Adrenal gland (tissue), 12 donors: ENCODE data around the gene KDR. TPM values are rescaled to one million over a fixed set of nuclear protein-coding genes. Genes with fewer than 3 reads are reported as not detected.

Experiments
- DNase-seq, 7 donors: peaks; one replicate each; pipeline ENCODE4 v3.0.0-alpha.2; 2019 to 2020
- H3K27ac ChIP-seq, 5 donors: fragments of 200-600 bp; sonication (generic) in 4 of 5; 1 replicate in 3 of 5; 2 replicates in 2 of 5; pipeline versions ENCODE4 v1.5.1 to v1.8.0; 2016 to 2020; ENCODE audit warnings: mild to moderate bottlenecking in 1 of 5
- H3K27me3 ChIP-seq: fragments of 200-600 bp; 2 replicates; pipeline ENCODE4 v1.8.0; 2021
- H3K36me3 ChIP-seq, 2 donors: fragments of 200-600 bp; replicated peaks in 1 of 2; 1 replicate in 1 of 2; 2 replicates in 1 of 2; pipeline versions ENCODE4 v1.5.1 to v1.8.0; 2018 to 2022
- H3K4me1 ChIP-seq, 2 donors: fragments of 200-600 bp; replicated peaks in 1 of 2; 1 replicate in 1 of 2; 2 replicates in 1 of 2; pipeline versions ENCODE4 v1.5.1 to v1.8.0; 2018 to 2021
- H3K4me3 ChIP-seq, 4 donors: fragments of 200-600 bp; sonication (generic) in 3 of 4; one replicate each; pipeline ENCODE4 v1.5.1; 2016 to 2018
- H3K9me3 ChIP-seq, 3 donors: fragments of 200-600 bp; sonication (generic) in 1 of 3; replicated peaks in 1 of 3; 1 replicate in 2 of 3; 2 replicates in 1 of 3; pipeline versions ENCODE4 v1.5.1 to v1.8.0; 2016 to 2021
- CTCF ChIP-seq, 6 experiments: fragments of 450-650 bp in 4 of 6; fragments of 200-600 bp in 2 of 6; sonication (generic) in 1 of 6; IDR thresholded peaks; 1 replicate in 5 of 6; 2 replicates in 1 of 6; pipeline versions ENCODE4 v1.5.1 to v1.8.0; 2016 to 2021; ENCODE audit warnings: antibody characterized with exemption in 6 of 6, mild to moderate bottlenecking in 2 of 6, moderate library complexity in 1 of 6
- POLR2A ChIP-seq, 2 donors: fragments of 450-650 bp; IDR thresholded peaks; one replicate each; pipeline ENCODE4 v1.6.1; 2017; ENCODE audit warnings: antibody characterized with exemption in 2 of 2, mild to moderate bottlenecking in 2 of 2, moderate library complexity in 1 of 2
- WGBS, 4 donors: extraction: QIAGEN DNeasy Blood & Tissue Kit in 2 of 4; methylation state at CpG; one replicate each; pipeline versions ENCODE4 v1.1.5 to v1.1.7; 2013 to 2017; 5-methylcytosine and 5-hydroxymethylcytosine counted together
- intact Hi-C, 2 donors: fragments of 100-400 bp; cut with DNase I; formaldehyde crosslinking; loops; one replicate each; pipeline versions ENCODE4 v1.14.1 to v1.15.0; 2022 to 2023
- polyA plus RNA-seq, 3 donors: library from polyadenylated mRNA; stranded (reverse); fragments of 200-250 nt in 2 of 3; fragments of 350-450 nt in 1 of 3; fragmentation: Illumina TruSeq in 1 of 3; extraction: RNeasy Lipid Tissue Mini Kit (QIAGEN cat#74804) in 1 of 3; gene quantifications; one replicate each; pipeline ENCODE4 v1.2.3, GENCODE V29; 2013 to 2014
- total RNA-seq, 9 donors: library from RNA; depleted of rRNA in 4 of 9; stranded (reverse); fragments of >200 nt in 4 of 9; fragments of 120-200 nt in 1 of 9; fragmentation: NEBNext Ultra II Directional in 1 of 9; extraction: Animal tissue kit (Norgen Biotek cat#: 25700) in 1 of 9; gene quantifications; one replicate each; pipeline versions ENCODE4 v1.1.0 to v1.2.4, GENCODE V29; 2013 to 2023
- donor health status: healthy with polysubstance abuse.
- donor health status: Bipolar disorder and iron deficiency.
- donor health status: DM: yes; HTN: yes; CAD: no.
- donor health status: DM: no; HTN: no; CAD: no.
- donor health status: DM: no; HTN: no; CAD: no.
- donor health status: DM: yes; HTN: yes; CAD: no.

The KDR gene
- total and polyA plus RNA-seq, 12 donors = 5.1 to 69.0 (median 37.7) TPM

DNA sequence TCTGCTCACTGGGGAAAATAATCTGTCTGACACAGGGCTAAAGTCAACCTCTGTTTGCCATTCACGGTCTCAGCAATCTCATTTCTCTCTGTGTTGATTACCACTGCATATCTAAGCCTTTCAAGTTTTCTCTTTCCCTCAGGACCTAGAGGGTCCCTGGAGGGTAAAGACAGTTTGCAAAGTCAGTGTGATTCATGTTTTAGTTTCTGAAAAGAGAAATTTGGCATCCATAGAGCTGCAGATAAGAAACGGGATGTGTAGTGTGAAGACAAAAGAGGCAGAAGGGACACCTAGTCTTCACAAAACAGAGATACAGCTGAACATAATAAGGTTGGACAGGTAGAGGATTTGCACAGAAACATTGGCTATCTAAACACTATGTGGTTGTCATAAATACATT is 34.5 kb upstream of the KDR start:
- WGBS, 4 donors = 31 to 46% (median 35%) methylated on average over 2 of the region's 2 CpGs
- intact Hi-C loops = no loop called here

GRCh38 chr4:55158957-55159356 is 33.6 kb upstream of the KDR start:
- Histone ChIP-seq H3K4me1 (no peaks in the 10 kb centered on the region), H3K27me3 (peaks cover 6% of the 10 kb centered on the region), H3K4me3 (no peak overlapping the region), H3K27ac (no peak overlapping the region), H3K36me3 (no peaks in the 10 kb centered on the region), H3K9me3 (no peaks in the 10 kb centered on the region)
- DNase-seq = no peak
- intact Hi-C loops = no loop called here
- TF ChIP-seq POLR2A (IDR thresholded peaks at IDR 0.05) (no peak), CTCF (IDR thresholded peaks at IDR 0.05) (no peak)
- 61 to 74% (median 70%) methylated on average over 3 of the region's 3 CpGs for WGBS, 4 donors

More for the DNA sequence above, 34.5 kb upstream of the KDR start:
- Histone ChIP-seq H3K9me3 (no peaks in the 10 kb centered on the region), H3K4me1 (no peaks in the 10 kb centered on the region), H3K27me3 (peaks cover 6% of the 10 kb centered on the region), H3K36me3 (no peaks in the 10 kb centered on the region), H3K4me3 (no peak overlapping the region), H3K27ac (no peak overlapping the region)
- no peak for DNase-seq
- TF ChIP-seq CTCF (IDR thresholded peaks at IDR 0.05) (no peak), POLR2A (IDR thresholded peaks at IDR 0.05) (no peak)

- H3K27ac ChIP-seq = no peak overlapping the region
- no peaks in the 10 kb centered on the region for H3K9me3 ChIP-seq
- intact Hi-C loops = no loop called here
- H3K36me3 ChIP-seq = no peaks in the 10 kb centered on the region
- TF ChIP-seq POLR2A (IDR thresholded peaks at IDR 0.05) (no peak), CTCF (IDR thresholded peaks at IDR 0.05) (no peak)
- peaks cover 6% of the 10 kb centered on the region for H3K27me3 ChIP-seq
- H3K4me1 ChIP-seq = no peaks in the 10 kb centered on the region
- DNase-seq = no peak
- WGBS, 4 donors = 22 to 46% (median 35%) methylated on average over 30 to 45 of the region's 45 CpGs
- no peak overlapping the region for H3K4me3 ChIP-seq
Measured at GRCh38 chr4:55157559-55158277, 32.3 kb upstream of the KDR start.

GRCh38 chr4:55154933-55155332 is 29.5 kb upstream of the KDR start:
- Histone ChIP-seq H3K4me1 (no peaks in the 10 kb centered on the region), H3K36me3 (no peaks in the 10 kb centered on the region), H3K9me3 (no peaks in the 10 kb centered on the region), H3K4me3 (no peak overlapping the region), H3K27ac (no peak overlapping the region), H3K27me3 (peaks cover 6% of the 10 kb centered on the region)
- TF ChIP-seq POLR2A (IDR thresholded peaks at IDR 0.05) (no peak), CTCF (IDR thresholded peaks at IDR 0.05) (no peak)
- 70 to 91% (median 85%) methylated on average over 1 of the region's 1 CpG for WGBS, 4 donors
- DNase-seq = no peak
- intact Hi-C loops = no loop called here
